BE2C (cell line): Measurements from ENCODE around the gene STAB1.

ENCODE experiments used
- DNase-seq: peaks from one replicate; pipeline ENCODE4 v3.0.0-alpha.2; 2020
- H3K27me3 ChIP-seq: fragments of 250-450 bp; sonication (Bioruptor Pico); 2 replicates; pipeline ENCODE4 v1.5.1; 2020; ENCODE audit warnings: mild to moderate bottlenecking
- H3K36me3 ChIP-seq: fragments of 250-450 bp; sonication (Bioruptor Pico); 2 replicates; pipeline ENCODE4 v1.5.1; 2020; ENCODE audit warnings: mild to moderate bottlenecking
- H3K4me1 ChIP-seq: fragments of 250-450 bp; sonication (Bioruptor Pico); 2 replicates; pipeline ENCODE4 v1.5.1; 2020
- H3K4me3 ChIP-seq: 2 replicates; pipeline ENCODE4 v1.5.1; 2011; ENCODE audit warnings: low read depth, low read length
- H3K9me3 ChIP-seq: fragments of 250-450 bp; sonication (Bioruptor Pico); 2 replicates; pipeline ENCODE4 v1.5.1; 2020
- TF ChIP-seq, protein P1 (sequence below): IDR thresholded peaks from 2 replicates; pipeline ENCODE4 v1.5.1; 2012; ENCODE audit warnings: mild to moderate bottlenecking, low read depth, low read length

Gene STAB1

GRCh38 chr3:52483577-52484381, 11.4 kb upstream of the STAB1 start:
- no peak for DNase-seq
- H3K36me3 ChIP-seq = peaks cover 22% of the 10 kb centered on the region
- TF ChIP-seq, protein P1, sequence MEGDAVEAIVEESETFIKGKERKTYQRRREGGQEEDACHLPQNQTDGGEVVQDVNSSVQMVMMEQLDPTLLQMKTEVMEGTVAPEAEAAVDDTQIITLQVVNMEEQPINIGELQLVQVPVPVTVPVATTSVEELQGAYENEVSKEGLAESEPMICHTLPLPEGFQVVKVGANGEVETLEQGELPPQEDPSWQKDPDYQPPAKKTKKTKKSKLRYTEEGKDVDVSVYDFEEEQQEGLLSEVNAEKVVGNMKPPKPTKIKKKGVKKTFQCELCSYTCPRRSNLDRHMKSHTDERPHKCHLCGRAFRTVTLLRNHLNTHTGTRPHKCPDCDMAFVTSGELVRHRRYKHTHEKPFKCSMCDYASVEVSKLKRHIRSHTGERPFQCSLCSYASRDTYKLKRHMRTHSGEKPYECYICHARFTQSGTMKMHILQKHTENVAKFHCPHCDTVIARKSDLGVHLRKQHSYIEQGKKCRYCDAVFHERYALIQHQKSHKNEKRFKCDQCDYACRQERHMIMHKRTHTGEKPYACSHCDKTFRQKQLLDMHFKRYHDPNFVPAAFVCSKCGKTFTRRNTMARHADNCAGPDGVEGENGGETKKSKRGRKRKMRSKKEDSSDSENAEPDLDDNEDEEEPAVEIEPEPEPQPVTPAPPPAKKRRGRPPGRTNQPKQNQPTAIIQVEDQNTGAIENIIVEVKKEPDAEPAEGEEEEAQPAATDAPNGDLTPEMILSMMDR = no peak
- no peaks in the 10 kb centered on the region for H3K9me3 ChIP-seq
- H3K4me3 ChIP-seq = no peak overlapping the region
- H3K4me1 ChIP-seq = peaks cover 9% of the 10 kb centered on the region
- no peaks in the 10 kb centered on the region for H3K27me3 ChIP-seq

- Histone ChIP-seq H3K27me3 (no peaks in the 10 kb centered on the region), H3K4me3 (no peak overlapping the region), H3K36me3 (peaks cover 18% of the 10 kb centered on the region), H3K4me1 (peaks cover 9% of the 10 kb centered on the region), H3K9me3 (no peaks in the 10 kb centered on the region)
- no peak for DNase-seq
- TF ChIP-seq, protein P1 = no peak
Measured at GRCh38 chr3:52484680-52485461, 10.3 kb upstream of the STAB1 start.

DNA sequence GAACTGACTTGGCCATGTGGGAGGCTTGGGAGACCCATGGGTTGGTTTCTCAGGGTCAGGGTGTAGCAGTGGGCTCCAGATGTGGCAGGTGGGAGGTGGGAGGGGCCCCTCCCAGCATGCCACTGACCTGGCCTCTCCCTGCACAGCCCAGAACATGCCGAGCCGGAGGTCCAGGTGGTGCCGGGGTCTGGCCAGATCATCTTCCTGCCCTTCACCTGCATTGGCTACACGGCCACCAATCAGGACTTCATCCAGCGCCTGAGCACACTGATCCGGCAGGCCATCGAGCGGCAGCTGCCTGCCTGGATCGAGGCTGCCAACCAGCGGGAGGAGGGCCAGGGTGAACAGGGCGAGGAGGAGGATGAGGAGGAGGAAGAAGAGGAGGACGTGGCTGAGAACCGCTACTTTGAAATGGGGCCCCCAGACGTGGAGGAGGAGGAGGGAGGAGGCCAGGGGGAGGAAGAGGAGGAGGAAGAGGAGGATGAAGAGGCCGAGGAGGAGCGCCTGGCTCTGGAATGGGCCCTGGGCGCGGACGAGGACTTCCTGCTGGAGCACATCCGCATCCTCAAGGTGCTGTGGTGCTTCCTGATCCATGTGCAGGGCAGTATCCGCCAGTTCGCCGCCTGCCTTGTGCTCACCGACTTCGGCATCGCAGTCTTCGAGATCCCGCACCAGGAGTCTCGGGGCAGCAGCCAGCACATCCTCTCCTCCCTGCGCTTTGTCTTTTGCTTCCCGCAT, 7.9 kb upstream of the STAB1 start:
- TF ChIP-seq, protein P1 = no peak
- Histone ChIP-seq H3K4me3 (no peak overlapping the region), H3K27me3 (no peaks in the 10 kb centered on the region), H3K9me3 (no peaks in the 10 kb centered on the region), H3K4me1 (no peaks in the 10 kb centered on the region), H3K36me3 (peaks cover 3% of the 10 kb centered on the region; the same call in 1 of the 2 replicates)
- DNase-seq = no peak

DNA sequence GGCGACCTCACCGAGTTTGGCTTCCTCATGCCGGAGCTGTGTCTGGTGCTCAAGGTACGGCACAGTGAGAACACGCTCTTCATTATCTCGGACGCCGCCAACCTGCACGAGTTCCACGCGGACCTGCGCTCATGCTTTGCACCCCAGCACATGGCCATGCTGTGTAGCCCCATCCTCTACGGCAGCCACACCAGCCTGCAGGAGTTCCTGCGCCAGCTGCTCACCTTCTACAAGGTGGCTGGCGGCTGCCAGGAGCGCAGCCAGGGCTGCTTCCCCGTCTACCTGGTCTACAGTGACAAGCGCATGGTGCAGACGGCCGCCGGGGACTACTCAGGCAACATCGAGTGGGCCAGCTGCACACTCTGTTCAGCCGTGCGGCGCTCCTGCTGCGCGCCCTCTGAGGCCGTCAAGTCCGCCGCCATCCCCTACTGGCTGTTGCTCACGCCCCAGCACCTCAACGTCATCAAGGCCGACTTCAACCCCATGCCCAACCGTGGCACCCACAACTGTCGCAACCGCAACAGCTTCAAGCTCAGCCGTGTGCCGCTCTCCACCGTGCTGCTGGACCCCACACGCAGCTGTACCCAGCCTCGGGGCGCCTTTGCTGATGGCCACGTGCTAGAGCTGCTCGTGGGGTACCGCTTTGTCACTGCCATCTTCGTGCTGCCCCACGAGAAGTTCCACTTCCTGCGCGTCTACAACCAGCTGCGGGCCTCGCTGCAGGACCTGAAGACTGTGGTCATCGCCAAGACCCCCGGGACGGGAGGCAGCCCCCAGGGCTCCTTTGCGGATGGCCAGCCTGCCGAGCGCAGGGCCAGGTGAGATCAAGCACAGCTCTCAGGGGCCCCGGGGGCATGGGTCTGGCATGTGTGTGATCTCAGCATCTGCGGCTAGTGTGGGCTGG, 7.1 kb upstream of the STAB1 start:
- TF ChIP-seq, protein P1 = no peak
- no peak for DNase-seq
- no peak overlapping the region for H3K4me3 ChIP-seq
- no peaks in the 10 kb centered on the region for H3K27me3 ChIP-seq
- no peaks in the 10 kb centered on the region for H3K4me1 ChIP-seq
- H3K9me3 ChIP-seq = no peaks in the 10 kb centered on the region
- H3K36me3 ChIP-seq = peaks cover 3% of the 10 kb centered on the region; the same call in 1 of the 2 replicates

DNA sequence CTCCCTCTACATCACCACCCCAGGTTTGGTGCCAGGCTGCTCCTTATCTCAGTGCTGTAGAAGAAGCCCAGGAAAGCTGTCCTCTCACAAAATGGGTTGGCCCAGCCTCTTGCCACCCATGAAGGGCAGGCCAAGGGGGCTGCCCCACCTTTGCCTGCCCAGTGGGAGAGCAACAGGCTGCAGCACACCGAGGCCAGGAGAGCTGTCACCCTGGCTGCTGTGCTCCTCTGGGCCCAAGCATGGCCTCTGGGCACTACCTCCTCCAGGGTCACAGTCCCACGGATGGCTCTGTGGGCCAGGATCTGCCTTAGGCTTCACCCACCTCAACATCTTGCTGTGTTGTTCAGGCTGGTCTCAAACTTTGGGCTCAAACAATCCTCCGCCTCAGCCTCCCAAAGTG, 6.4 kb upstream of the STAB1 start:
- Histone ChIP-seq H3K36me3 (peaks cover 3% of the 10 kb centered on the region; the same call in 1 of the 2 replicates), H3K27me3 (no peaks in the 10 kb centered on the region), H3K4me3 (no peak overlapping the region), H3K9me3 (no peaks in the 10 kb centered on the region), H3K4me1 (no peaks in the 10 kb centered on the region)
- TF ChIP-seq, protein P1 = no peak
- DNase-seq = no peak
